GM10266 (cell line): ENCODE results near the gene SLC25A19.

ENCODE experiments used
- DNase-seq: peaks from one replicate; pipeline ENCODE4 v3.0.0; 2012; ENCODE audit errors: extremely low spot score
- TF ChIP-seq, protein P1 (sequence below): IDR thresholded peaks from 2 replicates; pipeline ENCODE4 v1.5.1; 2012; ENCODE audit warnings: mild to moderate bottlenecking, low read depth; ENCODE audit not compliant: control insufficient read depth, insufficient read depth; ENCODE audit errors: missing control alignments

The SLC25A19 gene

DNA sequence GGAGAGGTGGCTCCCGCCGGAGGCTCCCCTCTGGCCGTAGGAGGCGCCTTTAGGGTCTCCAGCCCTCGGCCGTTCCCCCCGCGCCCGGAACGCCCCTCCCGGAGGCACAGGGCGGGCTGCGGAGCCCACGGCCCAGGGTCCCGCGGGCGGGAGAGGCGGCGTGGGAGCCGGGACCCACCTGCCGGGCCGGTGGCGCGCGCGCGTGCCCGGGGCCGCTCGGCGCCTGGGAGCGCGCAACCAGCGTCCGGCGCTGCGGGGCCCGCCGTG lies 18.3 kb downstream of the SLC25A19 start, which contains the start of gene MIF4GD:
TSS of gene MIF4GD (minus strand) at position 266 of the 267 bp plus-strand sequence. CDS start 1,036 bp downstream, outside the sequence.
- DNase-seq, result no peak

DNA sequence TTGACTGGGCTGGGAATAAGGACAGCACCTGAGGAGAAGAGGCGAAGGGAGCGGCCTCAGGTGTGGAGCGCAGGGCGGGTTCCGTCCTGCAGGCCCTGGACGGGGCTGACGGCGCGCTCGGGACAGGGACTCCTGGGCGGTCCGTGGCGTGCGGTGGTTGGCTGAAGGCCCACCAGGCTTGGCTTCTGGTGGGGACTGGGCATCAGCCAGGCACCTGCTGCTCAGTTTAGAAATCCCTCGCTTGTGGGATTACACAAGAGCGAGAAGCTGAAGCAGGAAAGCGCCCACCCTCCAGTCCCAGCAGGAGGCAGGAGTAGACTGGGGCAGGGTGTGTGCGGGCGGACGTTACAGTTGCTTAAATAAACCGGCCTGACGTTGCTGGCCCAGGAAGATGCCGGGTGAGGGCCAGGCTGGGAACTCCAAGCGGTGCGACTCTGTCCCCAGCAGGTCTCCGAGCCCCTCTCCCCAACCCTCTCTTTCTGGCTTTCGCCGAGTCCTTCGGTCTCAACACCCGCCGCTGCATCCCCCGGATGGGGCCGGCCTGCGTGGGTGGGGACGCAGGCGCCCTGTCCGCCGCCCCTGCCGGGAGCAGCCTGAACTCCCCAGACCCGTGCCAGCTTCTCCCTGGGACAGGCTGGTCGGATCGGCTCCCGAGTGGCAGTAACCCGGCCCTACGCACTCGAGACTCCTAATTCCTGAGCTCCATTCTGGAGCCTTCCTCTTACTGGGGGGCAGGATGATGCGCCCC lies 18.8 kb downstream of the SLC25A19 start:
- peak; percentile 87 for DNase-seq
- TF ChIP-seq, protein P1, sequence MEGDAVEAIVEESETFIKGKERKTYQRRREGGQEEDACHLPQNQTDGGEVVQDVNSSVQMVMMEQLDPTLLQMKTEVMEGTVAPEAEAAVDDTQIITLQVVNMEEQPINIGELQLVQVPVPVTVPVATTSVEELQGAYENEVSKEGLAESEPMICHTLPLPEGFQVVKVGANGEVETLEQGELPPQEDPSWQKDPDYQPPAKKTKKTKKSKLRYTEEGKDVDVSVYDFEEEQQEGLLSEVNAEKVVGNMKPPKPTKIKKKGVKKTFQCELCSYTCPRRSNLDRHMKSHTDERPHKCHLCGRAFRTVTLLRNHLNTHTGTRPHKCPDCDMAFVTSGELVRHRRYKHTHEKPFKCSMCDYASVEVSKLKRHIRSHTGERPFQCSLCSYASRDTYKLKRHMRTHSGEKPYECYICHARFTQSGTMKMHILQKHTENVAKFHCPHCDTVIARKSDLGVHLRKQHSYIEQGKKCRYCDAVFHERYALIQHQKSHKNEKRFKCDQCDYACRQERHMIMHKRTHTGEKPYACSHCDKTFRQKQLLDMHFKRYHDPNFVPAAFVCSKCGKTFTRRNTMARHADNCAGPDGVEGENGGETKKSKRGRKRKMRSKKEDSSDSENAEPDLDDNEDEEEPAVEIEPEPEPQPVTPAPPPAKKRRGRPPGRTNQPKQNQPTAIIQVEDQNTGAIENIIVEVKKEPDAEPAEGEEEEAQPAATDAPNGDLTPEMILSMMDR, result peak; percentile 35

More for the DNA sequence above, 18.3 kb downstream of the SLC25A19 start, which contains the start of gene MIF4GD:
- TF ChIP-seq, protein P1, result no peak

DNA sequence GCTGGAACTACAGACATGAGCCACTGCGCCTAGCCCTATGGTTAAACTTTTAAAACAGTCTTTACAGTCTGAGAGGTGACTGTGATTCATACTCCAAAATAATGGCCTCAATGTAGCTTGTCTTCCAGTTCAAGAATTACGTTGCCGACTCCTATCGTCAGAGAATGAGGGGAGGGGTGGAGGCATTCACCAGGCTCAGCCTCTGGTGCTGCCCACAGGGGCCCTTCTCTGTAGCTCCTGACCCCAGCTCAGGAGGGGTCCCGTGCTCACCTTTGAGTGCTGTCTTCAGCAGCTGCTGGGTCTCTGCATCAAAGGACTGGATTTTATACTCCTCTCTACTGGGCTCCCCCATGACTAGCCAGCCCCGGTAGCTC lies 19.4 kb downstream of the SLC25A19 start:
- no peak for DNase-seq
- TF ChIP-seq, protein P1, result no peak

DNA sequence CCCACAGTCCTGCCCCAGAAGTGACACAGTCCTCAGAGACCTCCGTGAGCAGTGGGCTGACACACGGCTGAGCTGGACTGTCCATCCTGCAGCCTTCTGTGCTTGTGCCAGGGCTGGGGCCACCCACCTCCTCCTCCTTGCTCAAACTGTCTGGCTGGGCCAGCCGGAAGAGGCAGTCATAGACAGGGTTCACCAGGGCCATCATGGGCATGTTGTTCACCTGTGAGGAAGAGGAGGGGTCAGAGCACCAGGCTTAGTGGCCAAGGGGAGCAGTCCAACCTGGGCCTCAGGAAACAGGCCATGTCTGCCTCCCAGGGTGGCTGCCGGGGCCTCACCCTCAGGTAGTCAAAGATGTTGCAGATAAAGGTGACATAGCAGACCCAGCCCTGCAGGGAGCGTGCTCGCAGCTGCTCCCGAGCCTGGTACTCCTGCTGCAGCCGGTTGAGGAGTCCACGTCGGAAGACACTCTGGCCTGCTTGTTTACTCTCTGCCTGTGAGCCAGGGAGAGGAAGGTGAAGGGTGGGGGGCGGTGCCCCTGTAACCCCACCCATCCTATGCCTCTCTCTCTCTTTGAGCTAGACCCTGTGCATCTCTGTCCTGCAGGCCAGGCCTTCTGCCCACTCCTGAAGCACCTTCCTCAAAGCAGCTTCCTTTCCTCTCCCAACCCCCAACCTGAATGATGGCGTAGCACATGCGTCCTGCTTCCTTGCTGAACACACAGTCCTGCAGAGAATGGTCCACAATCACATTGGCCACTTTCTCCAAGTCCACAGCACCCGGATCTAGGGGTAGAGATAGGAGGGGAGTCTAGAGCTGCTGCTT lies 21.6 kb downstream of the SLC25A19 start:
- TF ChIP-seq, protein P1, result no peak
- DNase-seq, result no peak

DNA sequence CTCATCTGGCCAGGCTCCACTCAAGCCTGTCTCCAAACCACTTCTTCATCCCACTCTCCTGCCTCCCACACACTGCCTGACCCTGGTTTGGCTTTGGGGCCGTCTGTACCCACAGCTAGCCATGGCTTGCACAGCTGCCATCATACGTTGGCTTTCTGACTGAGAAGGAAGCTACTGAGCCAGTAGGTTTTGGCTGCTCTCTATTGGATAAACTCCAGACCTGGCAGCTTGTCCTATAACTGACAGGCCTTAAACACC lies 22.2 kb downstream of the SLC25A19 start:
- TF ChIP-seq, protein P1, result no peak
- DNase-seq, result no peak

DNA sequence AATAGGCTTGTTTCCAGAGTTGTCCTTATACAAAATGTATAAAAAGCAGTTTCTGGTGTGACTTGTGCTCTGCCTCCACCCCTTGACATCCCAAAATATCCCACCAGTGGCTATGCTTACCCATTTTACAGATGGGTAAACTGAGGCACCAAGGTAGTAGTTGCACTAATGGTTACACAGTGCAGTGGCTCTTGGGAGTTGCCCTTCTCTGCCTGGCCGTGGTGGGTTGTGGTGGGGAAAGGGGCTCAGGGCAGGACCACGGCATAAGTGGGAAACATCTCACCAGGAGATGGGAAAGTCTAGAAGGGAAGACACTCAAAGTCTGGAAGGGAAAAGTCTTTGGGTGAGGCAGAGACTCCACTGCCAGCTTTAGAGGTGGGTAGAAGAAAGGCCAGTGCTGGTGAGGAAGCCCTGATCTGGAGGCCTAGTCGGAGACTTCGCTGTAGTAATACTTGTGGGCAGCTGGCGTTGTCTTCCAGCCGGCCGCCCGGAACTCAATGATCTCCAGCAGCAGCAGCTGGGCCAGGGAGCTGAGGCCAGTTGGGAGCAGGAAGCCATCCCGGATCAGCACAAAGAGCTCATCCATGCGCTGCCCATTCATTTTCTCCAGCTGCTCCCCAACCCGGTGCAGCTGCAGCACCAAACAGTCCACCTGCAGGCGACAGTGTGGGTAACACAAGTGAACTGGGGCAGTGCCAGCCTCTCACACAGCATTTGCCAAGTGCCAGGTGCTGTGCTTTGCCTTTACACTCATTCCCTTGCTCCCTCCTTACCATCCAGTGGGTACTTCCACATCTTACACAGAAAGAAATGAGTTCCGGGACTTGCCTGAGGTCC lies 22.7 kb downstream of the SLC25A19 start:
- DNase-seq, result no peak
- TF ChIP-seq, protein P1, result no peak
